HG03196 (cell line): ENCODE results near the gene PCNX2.
"Not testable (repeated sequence)": the region's sequence is repeated elsewhere in the genome, so short reads cannot be mapped to it uniquely, and the experiment has no call there.

ENCODE experiments used
- ATAC-seq: cut with Tn5 transposase; IDR thresholded peaks from one replicate; pipeline ENCODE4 v1.9.1; 2021; ENCODE audit not compliant: unreplicated experiment

Gene PCNX2

GRCh38 chr1:233172201-233172600 is 123.3 kb downstream of the PCNX2 start:
- ATAC-seq = no peak

- no peak for ATAC-seq
Measured at GRCh38 chr1:233170741-233171140, 124.8 kb downstream of the PCNX2 start.

GRCh38 chr1:233168384-233168783 is 127.1 kb downstream of the PCNX2 start:
- no peak for ATAC-seq

- ATAC-seq = no peak
Measured at GRCh38 chr1:233166896-233167295, 128.6 kb downstream of the PCNX2 start.

GRCh38 chr1:233163696-233164095 is 131.8 kb downstream of the PCNX2 start:
- ATAC-seq = no peak

GRCh38 chr1:233158322-233158721 is 137.2 kb downstream of the PCNX2 start:
- no peak for ATAC-seq

GRCh38 chr1:233157245-233157644 is 138.3 kb downstream of the PCNX2 start:
- ATAC-seq = no peak

GRCh38 chr1:233151861-233152260 is 143.7 kb downstream of the PCNX2 start:
- no peak for ATAC-seq

GRCh38 chr1:233144434-233144833 is 151.1 kb downstream of the PCNX2 start:
- ATAC-seq = no peak

- no peak for ATAC-seq
Measured at GRCh38 chr1:233143241-233143640, 152.3 kb downstream of the PCNX2 start.

- no peak for ATAC-seq
Measured at GRCh38 chr1:233140974-233141373, 154.6 kb downstream of the PCNX2 start.

GRCh38 chr1:233140499-233140898 is 155.0 kb downstream of the PCNX2 start:
- ATAC-seq = no peak

- ATAC-seq = no peak
Measured at GRCh38 chr1:233138788-233139585, 156.5 kb downstream of the PCNX2 start.

- no peak for ATAC-seq
Measured at GRCh38 chr1:233135833-233136232, 159.7 kb downstream of the PCNX2 start.

GRCh38 chr1:233132445-233132844 is 163.1 kb downstream of the PCNX2 start:
- no peak for ATAC-seq

- ATAC-seq = not testable (repeated sequence)
Measured at GRCh38 chr1:233129031-233129430, 166.5 kb downstream of the PCNX2 start.

GRCh38 chr1:233127157-233127556 is 168.4 kb downstream of the PCNX2 start:
- no peak for ATAC-seq

GRCh38 chr1:233122779-233123178 is 172.7 kb downstream of the PCNX2 start:
- ATAC-seq = no peak

- ATAC-seq = no peak
Measured at GRCh38 chr1:233121947-233122559, 173.5 kb downstream of the PCNX2 start.

GRCh38 chr1:233114860-233115259 is 180.7 kb downstream of the PCNX2 start:
- no peak for ATAC-seq

- no peak for ATAC-seq
Measured at GRCh38 chr1:233114159-233114558, 181.4 kb downstream of the PCNX2 start.

- ATAC-seq = peak; percentile 82
Measured at GRCh38 chr1:233113009-233113879, 182.3 kb downstream of the PCNX2 start.
